ENCODE measurements around the gene PTPRA.

Gene PTPRA

GRCh38 chr20:3082306-3082951 is 209.1 kb downstream of the PTPRA start:
- peak; percentile 57 for DNase-seq

DNA sequence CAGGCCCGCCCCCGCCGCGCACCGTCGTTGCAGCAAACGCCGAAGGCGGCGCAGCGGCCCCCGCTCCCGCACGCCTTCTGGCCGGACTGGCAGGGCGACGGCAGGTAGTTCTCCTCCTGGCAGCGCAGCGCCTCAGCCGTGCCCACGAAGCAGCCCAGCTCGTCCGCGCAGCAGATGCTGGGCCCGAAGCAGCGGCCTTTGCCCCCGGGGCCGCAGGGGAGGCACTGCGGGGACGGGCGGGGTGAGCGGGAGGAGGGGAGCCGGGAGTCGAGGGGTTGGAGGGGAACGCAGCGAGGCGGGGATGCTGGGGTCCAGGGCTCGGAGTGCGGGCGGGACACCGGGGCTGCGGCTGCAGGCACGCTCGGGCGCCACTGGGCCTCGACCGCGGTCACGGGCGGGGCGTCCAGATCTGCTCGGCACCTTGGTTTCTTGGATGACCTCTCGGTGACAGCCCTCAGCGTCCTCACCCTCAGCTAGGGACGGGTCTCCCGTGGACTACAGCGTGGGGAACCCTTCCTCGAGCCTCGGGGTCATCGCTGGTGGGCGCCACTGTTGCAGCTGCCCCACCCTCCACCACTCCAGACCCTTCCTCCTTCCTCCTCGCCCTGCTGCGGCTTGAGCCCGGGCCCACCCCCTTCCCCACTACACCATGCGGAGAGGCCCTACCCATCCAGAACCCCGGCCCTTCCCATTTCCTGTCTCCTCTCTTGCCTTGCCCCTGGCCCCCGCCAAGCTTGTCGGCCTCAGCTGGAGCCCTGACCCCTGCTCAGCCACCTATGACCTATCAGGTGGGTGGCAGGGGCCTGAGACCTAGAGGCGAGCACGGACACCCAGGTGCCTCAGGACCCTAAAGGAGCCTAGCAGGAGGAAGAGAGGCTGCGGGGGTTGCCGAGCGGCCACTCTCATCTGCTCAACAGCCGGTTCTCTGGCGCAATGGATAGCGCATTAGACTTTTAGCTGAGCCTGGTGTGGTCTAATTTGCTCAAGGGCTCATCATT is 210.0 kb downstream of the PTPRA start:
- DNase-seq = peak; percentile 52

DNA sequence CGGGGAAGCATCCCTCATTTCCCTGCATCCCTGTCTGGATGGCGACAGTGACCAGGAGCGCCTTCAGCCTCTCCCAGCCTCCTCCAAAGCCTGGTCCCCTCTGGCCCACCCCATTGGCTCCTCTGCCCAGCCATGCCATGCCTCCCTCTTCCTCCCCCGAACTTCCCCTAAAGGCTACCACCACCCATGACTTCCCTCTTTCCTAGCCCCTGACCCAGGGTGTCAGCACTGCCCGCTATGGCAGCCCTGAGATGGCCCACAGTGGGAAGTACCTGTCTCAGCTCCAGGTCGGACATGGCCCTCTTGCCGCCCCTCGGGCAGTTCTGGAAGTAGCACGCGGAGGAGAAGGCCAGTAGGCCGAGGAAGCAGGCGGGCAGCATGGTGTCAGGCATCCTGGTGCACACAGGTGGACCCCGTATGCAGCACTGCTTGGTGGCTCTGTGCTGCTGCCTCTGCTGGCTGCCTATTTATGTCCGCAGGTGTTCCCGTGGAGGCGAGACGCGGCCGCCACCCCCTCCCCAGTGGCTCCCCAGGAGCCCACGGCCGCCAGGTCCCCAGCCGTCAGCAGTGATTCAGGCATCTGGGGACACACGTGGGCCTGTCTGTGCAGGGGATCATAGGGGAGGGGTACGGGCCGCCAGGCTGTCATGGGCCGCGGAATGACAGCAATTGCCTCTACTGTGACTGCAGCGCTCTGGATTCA is 211.2 kb downstream of the PTPRA start, which contains the start of gene AVP:
AVP (minus strand) TSS at position 442 of the 703 bp plus-strand sequence; CDS start at position 392, 50 bp downstream.
- no peak for DNase-seq

GRCh38 chr20:3084986-3085360 is 211.7 kb downstream of the PTPRA start:
- DNase-seq = no peak

DNA sequence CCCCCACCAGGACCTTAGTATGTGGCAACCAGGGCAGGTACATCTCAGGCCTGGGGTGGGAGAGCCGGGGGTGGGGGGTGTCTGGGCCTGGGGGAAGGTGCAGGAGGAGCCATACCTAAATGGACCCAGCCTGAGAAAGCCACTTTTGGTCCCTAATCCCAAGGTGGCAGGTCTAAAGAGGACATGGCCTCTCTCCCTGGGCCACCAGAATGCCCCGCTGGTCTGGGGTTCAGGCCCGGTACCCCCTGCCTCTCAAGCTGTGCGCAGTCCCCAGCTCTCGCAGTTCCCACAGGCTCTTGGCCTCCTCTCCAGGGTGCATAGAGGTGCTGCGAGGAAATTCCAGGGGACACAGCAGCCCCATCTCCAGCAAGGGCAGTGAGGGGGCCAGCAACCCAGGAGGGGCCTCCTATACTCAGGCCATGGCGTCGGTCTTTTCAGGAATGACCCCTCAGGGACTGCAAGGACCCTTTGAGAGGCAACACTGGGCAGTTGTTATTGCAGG is 212.3 kb downstream of the PTPRA start:
- DNase-seq = no peak

DNA sequence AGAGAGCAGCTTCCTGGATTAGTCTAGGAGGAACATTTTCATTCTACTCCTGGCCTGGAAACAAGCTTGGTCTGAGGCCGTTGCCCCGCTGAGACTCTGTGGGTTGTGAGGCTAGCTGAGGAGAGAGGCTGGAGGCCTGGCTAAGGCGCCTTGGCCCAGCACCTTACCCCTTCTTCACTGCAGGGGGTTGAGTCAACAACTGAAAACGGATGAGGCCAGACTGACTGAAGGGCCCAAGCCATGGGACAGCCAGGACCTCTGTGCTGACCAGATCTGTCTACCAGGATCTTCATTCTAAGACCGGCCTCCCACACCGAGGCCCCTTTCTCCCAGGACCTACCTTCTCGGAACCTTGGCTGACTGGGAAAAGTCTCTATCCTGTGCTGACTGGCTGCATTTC is 214.8 kb downstream of the PTPRA start:
- DNase-seq = no peak

All from DMS53 (cell line).